ENCODE data around the gene PRKCB.

Gene PRKCB

DNA sequence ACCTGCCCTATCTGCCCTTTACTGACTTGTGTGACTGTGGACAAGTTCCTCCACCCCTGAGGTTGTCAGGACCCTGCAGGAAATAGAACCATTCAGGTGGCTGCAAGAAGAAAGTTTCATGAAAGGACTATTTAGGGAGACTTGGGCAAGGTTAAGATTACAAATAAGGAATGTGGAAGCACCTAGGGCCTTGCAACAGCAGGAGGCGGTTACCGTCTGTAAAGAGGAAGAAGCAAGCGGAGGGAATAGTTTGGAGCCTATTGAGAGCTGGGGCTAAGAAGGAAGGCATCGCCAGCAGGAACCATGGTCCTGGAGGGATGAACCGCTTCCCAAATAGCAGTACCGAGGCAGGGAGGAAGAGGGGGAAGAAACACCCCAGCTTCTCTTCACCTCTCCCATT is 132.4 kb downstream of the PRKCB start:
- TF ChIP-seq, protein P1, sequence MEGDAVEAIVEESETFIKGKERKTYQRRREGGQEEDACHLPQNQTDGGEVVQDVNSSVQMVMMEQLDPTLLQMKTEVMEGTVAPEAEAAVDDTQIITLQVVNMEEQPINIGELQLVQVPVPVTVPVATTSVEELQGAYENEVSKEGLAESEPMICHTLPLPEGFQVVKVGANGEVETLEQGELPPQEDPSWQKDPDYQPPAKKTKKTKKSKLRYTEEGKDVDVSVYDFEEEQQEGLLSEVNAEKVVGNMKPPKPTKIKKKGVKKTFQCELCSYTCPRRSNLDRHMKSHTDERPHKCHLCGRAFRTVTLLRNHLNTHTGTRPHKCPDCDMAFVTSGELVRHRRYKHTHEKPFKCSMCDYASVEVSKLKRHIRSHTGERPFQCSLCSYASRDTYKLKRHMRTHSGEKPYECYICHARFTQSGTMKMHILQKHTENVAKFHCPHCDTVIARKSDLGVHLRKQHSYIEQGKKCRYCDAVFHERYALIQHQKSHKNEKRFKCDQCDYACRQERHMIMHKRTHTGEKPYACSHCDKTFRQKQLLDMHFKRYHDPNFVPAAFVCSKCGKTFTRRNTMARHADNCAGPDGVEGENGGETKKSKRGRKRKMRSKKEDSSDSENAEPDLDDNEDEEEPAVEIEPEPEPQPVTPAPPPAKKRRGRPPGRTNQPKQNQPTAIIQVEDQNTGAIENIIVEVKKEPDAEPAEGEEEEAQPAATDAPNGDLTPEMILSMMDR (conservative IDR thresholded peaks at IDR 0.05; ENCODE audit: low read depth, low read length): no peak
- Histone ChIP-seq H3K27ac (no peak overlapping the region), H2AFZ (ENCODE audit: low read depth) (no peak overlapping the region), H3K79me2 (ENCODE audit: insufficient read depth, low read depth) (no peaks in the 10 kb centered on the region), H3K36me3 (ENCODE audit: insufficient read depth) (no peaks in the 10 kb centered on the region), H3K4me2 (no peak overlapping the region), H3K9ac (no peak overlapping the region), H3K27me3 (ENCODE audit: insufficient read depth, low read depth) (no peaks in the 10 kb centered on the region), H3K4me1 (ENCODE audit: low read depth, poor library complexity, severe bottlenecking) (no peaks in the 10 kb centered on the region), H3K4me3 (IDR thresholded peaks at IDR 0.05; ENCODE audit: insufficient read depth, low read depth, low read length) (no peak overlapping the region), H4K20me1 (ENCODE audit: insufficient read depth) (no peaks in the 10 kb centered on the region)

DNA sequence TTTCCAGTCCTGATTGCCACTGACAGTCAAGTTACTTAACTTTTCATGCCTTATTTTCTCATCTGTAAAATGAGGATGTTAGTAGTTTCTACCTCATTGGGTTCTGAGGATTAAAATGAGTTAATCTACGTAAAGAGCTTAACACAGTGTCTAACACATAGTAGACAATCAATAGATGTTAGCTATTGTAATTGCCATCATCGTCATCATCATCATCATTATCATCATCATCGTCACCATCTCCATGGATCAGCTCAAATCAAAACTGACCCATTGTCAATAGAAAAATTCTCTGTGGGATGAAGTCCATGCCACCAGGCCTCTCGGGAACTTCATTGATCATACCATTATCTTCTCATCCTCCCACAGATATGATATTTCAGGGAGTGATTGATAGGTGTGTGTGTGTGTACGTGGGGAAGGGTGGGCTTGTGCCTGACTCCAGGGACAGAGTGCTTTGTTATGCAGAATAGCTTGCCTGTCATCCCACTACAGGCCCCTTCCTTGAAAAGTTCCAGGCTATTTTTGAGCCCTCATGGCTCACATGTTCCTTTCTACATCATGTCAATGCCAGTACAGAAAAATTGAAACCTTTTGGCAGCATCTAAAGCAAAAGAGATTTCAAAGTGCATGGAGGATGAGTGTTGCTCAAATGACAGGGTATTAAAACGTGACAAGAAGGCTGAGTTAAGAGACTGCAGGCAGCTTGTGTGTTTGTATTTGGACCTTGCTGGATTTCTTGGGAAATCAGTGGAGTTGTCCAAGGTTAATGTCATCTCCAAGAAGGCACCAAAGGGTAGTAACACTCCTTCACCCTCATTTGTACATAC is 133.9 kb downstream of the PRKCB start:
- no peaks in the 10 kb centered on the region for H3K27me3 ChIP-seq (ENCODE audit: insufficient read depth, low read depth)
- TF ChIP-seq, protein P1 (conservative IDR thresholded peaks at IDR 0.05; ENCODE audit: low read depth, low read length): no peak
- no peak overlapping the region for H2AFZ ChIP-seq (ENCODE audit: low read depth)
- H3K4me2 ChIP-seq: no peak overlapping the region
- H3K27ac ChIP-seq: no peak overlapping the region
- H3K9ac ChIP-seq: no peak overlapping the region
- no peaks in the 10 kb centered on the region for H4K20me1 ChIP-seq (ENCODE audit: insufficient read depth)
- no peak overlapping the region for H3K4me3 ChIP-seq (IDR thresholded peaks at IDR 0.05; ENCODE audit: insufficient read depth, low read depth, low read length)
- no peaks in the 10 kb centered on the region for H3K79me2 ChIP-seq (ENCODE audit: insufficient read depth, low read depth)
- no peaks in the 10 kb centered on the region for H3K36me3 ChIP-seq (ENCODE audit: insufficient read depth)
- H3K4me1 ChIP-seq (ENCODE audit: low read depth, poor library complexity, severe bottlenecking): no peaks in the 10 kb centered on the region

DNA sequence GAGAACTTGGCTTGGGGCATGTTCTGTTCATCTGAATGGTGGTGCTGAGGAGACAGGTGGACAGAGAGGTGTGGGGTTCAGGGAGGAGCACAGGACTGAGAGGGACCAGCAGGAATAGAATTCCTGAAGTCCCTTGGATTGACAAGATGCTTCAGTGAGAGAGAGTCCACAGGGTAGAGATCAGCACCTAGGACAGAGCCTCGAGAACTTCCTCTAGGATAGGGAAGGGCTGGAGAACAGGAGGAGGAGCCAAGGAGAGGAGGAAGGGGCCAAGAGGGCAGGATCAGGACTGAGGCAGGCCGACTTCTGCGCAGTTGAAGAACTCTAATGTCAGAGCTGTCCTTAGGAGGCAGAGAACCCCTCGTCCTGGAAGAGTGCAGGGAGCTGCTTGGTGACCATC is 138.4 kb downstream of the PRKCB start:
- Histone ChIP-seq H4K20me1 (ENCODE audit: insufficient read depth) (no peaks in the 10 kb centered on the region), H2AFZ (ENCODE audit: low read depth) (no peak overlapping the region), H3K36me3 (ENCODE audit: insufficient read depth) (no peaks in the 10 kb centered on the region), H3K27me3 (ENCODE audit: insufficient read depth, low read depth) (no peaks in the 10 kb centered on the region), H3K4me1 (ENCODE audit: low read depth, poor library complexity, severe bottlenecking) (no peaks in the 10 kb centered on the region), H3K27ac (no peak overlapping the region), H3K4me3 (IDR thresholded peaks at IDR 0.05; ENCODE audit: insufficient read depth, low read depth, low read length) (no peak overlapping the region), H3K79me2 (ENCODE audit: insufficient read depth, low read depth) (no peaks in the 10 kb centered on the region), H3K4me2 (no peak overlapping the region), H3K9ac (no peak overlapping the region)
- TF ChIP-seq, protein P1 (conservative IDR thresholded peaks at IDR 0.05; ENCODE audit: low read depth, low read length): no peak

DNA sequence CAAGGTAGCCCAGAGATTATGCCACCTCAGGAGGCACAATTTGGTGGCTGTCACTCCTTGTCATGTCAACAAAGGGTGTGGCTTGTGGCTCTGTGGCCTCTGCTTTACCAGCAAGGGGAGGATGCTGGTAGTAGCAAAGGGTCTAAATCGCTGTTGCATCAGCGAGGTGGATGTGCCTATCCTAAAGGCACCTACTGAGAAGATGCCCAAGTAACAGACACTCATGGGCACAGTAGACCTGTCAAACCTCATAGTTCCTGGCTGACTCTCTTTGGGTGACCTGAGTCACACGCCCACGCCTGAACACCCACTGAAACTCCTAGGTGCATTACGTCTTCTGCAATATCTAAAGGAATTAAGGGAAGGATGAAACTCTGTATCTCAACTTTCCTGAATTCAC is 139.5 kb downstream of the PRKCB start:
- H3K27ac ChIP-seq: no peak overlapping the region
- no peaks in the 10 kb centered on the region for H3K79me2 ChIP-seq (ENCODE audit: insufficient read depth, low read depth)
- H3K4me1 ChIP-seq (ENCODE audit: low read depth, poor library complexity, severe bottlenecking): no peaks in the 10 kb centered on the region
- no peak overlapping the region for H3K9ac ChIP-seq
- no peaks in the 10 kb centered on the region for H3K36me3 ChIP-seq (ENCODE audit: insufficient read depth)
- no peaks in the 10 kb centered on the region for H4K20me1 ChIP-seq (ENCODE audit: insufficient read depth)
- H3K4me2 ChIP-seq: no peak overlapping the region
- H3K4me3 ChIP-seq (IDR thresholded peaks at IDR 0.05; ENCODE audit: insufficient read depth, low read depth, low read length): no peak overlapping the region
- no peak overlapping the region for H2AFZ ChIP-seq (ENCODE audit: low read depth)
- TF ChIP-seq, protein P1 (conservative IDR thresholded peaks at IDR 0.05; ENCODE audit: low read depth, low read length): no peak
- no peaks in the 10 kb centered on the region for H3K27me3 ChIP-seq (ENCODE audit: insufficient read depth, low read depth)
